ENCODE measurements around the gene VWA5B1. TPM values are rescaled to one million over a fixed set of nuclear protein-coding genes. Genes with fewer than 3 reads are reported as not detected.

Gene VWA5B1
- total and polyA plus RNA-seq, 2 experiments from 2014 or later: 0.16 to 1.0 TPM

DNA sequence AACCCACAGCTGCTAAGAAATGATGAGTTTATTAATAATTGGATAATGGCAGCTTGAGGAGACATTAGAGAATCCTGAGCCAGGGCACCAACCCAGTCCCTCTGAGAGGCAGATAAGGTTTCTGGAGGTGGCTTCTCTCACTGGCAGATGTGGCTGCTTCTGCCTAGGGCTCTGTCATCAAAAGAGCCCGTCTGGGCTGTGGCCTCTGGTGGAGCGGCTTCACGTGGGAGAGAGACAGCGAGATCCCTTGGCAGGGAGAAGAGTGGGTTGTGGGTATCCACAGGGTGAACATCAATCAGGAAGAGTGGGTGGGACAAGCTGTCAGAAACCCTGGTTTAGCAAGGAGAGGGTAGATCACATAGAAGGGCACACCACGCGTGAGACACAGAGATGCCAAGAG, 30.0 kb downstream of the VWA5B1 start:
- no peak overlapping the region for H2AFZ ChIP-seq
- peaks cover 10% of the 10 kb centered on the region for H3K4me1 Mint-ChIP-seq
- no peak for TF ChIP-seq STAT1 (IDR thresholded peaks at IDR 0.05; ENCODE audit: unreplicated experiment)
- TF ChIP-seq POLR2AphosphoS5 (IDR thresholded peaks at IDR 0.05; ENCODE audit: low read depth): no peak
- TF ChIP-seq EZH2 (IDR thresholded peaks at IDR 0.05; ENCODE audit: low read depth, unreplicated experiment): no peak
- no peak for TF ChIP-seq ZNF114 (CRISPR knock-in tag; IDR thresholded peaks at IDR 0.05)
- no peak for TF ChIP-seq CREB1 (CRISPR knock-in tag; IDR thresholded peaks at IDR 0.05; ENCODE audit: low read depth)
- no peak for TF ChIP-seq EZH2phosphoT487 (IDR thresholded peaks at IDR 0.05; ENCODE audit: unreplicated experiment)
- H3K4me3 Mint-ChIP-seq: no peak overlapping the region
- no peaks in the 10 kb centered on the region for H4K20me1 ChIP-seq (replicated peaks; ENCODE audit: insufficient read depth)
- no peaks in the 10 kb centered on the region for H3K36me3 Mint-ChIP-seq (ENCODE audit: low read depth)
- H3K27ac ChIP-seq (ENCODE audit: low read depth): no peak overlapping the region
- H3K4me2 ChIP-seq: no peak overlapping the region
- H3K79me2 ChIP-seq (replicated peaks; ENCODE audit: insufficient read depth): no peaks in the 10 kb centered on the region
- ATAC-seq (no peak), DNase-seq (ENCODE audit: low spot score) (no peak)
- no peaks in the 10 kb centered on the region for H3F3A ChIP-seq (replicated peaks; ENCODE audit: low read depth)
- H3K27me3 ChIP-seq (ENCODE audit: insufficient read depth): no peaks in the 10 kb centered on the region
- H3K27me3 Mint-ChIP-seq (ENCODE audit: insufficient read depth, low read depth, poor library complexity): peaks cover 8% of the 10 kb centered on the region
- no peaks in the 10 kb centered on the region for H3K9me3 Mint-ChIP-seq
- H3K4me1 ChIP-seq (ENCODE audit: insufficient read depth): no peaks in the 10 kb centered on the region
- no peaks in the 10 kb centered on the region for H3K9me2 ChIP-seq (ENCODE audit: insufficient read depth)
- H3K27ac Mint-ChIP-seq: no peak overlapping the region
- H3K4me3 ChIP-seq: no peak overlapping the region
- H3K36me3 ChIP-seq (ENCODE audit: insufficient read depth): no peaks in the 10 kb centered on the region

DNA sequence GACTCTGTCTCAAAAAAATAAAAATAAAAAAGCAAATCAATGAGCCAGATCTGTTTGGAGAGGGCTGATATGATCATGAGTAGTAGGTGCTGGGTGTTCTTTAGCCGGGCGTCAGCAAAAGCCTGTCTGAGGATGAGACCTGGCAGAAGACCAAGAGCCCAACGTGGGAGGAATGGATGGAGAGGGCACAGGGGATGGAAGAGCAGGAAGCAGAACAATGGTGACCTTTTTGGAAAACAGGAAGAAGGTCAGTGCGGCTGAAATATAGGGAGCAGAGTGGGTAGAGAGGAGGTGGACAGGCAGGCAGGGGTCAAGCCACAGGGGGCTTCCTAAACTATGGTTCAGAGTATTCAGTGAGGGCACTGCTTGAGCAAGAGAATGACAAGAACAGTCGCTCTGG, 30.9 kb downstream of the VWA5B1 start:
- Histone ChIP-seq H3K36me3 (ENCODE audit: insufficient read depth) (no peaks in the 10 kb centered on the region), H3K27me3 (ENCODE audit: insufficient read depth) (no peaks in the 10 kb centered on the region), H3K27ac (ENCODE audit: low read depth) (no peak overlapping the region), H3K4me1 (ENCODE audit: insufficient read depth) (no peaks in the 10 kb centered on the region), H3K79me2 (replicated peaks; ENCODE audit: insufficient read depth) (no peaks in the 10 kb centered on the region), H3K9me2 (ENCODE audit: insufficient read depth) (no peaks in the 10 kb centered on the region), H4K20me1 (replicated peaks; ENCODE audit: insufficient read depth) (no peaks in the 10 kb centered on the region), H3K4me3 (no peak overlapping the region), H3F3A (replicated peaks; ENCODE audit: low read depth) (no peaks in the 10 kb centered on the region), H3K4me2 (no peak overlapping the region), H2AFZ (no peak overlapping the region)
- no peak for DNase-seq (ENCODE audit: low spot score)
- peaks cover 8% of the 10 kb centered on the region for H3K27me3 Mint-ChIP-seq (ENCODE audit: insufficient read depth, low read depth, poor library complexity)
- no peak overlapping the region for H3K27ac Mint-ChIP-seq
- no peak for TF ChIP-seq EZH2 (IDR thresholded peaks at IDR 0.05; ENCODE audit: low read depth, unreplicated experiment)
- no peak for TF ChIP-seq CREB1 (CRISPR knock-in tag; IDR thresholded peaks at IDR 0.05; ENCODE audit: low read depth)
- no peak for TF ChIP-seq EZH2phosphoT487 (IDR thresholded peaks at IDR 0.05; ENCODE audit: unreplicated experiment)
- no peak for TF ChIP-seq ZNF331 (CRISPR knock-in tag; IDR thresholded peaks at IDR 0.05; ENCODE audit: low read depth)
- TF ChIP-seq, protein P1, sequence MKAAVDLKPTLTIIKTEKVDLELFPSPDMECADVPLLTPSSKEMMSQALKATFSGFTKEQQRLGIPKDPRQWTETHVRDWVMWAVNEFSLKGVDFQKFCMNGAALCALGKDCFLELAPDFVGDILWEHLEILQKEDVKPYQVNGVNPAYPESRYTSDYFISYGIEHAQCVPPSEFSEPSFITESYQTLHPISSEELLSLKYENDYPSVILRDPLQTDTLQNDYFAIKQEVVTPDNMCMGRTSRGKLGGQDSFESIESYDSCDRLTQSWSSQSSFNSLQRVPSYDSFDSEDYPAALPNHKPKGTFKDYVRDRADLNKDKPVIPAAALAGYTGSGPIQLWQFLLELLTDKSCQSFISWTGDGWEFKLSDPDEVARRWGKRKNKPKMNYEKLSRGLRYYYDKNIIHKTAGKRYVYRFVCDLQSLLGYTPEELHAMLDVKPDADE (IDR thresholded peaks at IDR 0.05): no peak
- no peak for TF ChIP-seq ZNF114 (CRISPR knock-in tag; IDR thresholded peaks at IDR 0.05)
- TF ChIP-seq, protein P2, sequence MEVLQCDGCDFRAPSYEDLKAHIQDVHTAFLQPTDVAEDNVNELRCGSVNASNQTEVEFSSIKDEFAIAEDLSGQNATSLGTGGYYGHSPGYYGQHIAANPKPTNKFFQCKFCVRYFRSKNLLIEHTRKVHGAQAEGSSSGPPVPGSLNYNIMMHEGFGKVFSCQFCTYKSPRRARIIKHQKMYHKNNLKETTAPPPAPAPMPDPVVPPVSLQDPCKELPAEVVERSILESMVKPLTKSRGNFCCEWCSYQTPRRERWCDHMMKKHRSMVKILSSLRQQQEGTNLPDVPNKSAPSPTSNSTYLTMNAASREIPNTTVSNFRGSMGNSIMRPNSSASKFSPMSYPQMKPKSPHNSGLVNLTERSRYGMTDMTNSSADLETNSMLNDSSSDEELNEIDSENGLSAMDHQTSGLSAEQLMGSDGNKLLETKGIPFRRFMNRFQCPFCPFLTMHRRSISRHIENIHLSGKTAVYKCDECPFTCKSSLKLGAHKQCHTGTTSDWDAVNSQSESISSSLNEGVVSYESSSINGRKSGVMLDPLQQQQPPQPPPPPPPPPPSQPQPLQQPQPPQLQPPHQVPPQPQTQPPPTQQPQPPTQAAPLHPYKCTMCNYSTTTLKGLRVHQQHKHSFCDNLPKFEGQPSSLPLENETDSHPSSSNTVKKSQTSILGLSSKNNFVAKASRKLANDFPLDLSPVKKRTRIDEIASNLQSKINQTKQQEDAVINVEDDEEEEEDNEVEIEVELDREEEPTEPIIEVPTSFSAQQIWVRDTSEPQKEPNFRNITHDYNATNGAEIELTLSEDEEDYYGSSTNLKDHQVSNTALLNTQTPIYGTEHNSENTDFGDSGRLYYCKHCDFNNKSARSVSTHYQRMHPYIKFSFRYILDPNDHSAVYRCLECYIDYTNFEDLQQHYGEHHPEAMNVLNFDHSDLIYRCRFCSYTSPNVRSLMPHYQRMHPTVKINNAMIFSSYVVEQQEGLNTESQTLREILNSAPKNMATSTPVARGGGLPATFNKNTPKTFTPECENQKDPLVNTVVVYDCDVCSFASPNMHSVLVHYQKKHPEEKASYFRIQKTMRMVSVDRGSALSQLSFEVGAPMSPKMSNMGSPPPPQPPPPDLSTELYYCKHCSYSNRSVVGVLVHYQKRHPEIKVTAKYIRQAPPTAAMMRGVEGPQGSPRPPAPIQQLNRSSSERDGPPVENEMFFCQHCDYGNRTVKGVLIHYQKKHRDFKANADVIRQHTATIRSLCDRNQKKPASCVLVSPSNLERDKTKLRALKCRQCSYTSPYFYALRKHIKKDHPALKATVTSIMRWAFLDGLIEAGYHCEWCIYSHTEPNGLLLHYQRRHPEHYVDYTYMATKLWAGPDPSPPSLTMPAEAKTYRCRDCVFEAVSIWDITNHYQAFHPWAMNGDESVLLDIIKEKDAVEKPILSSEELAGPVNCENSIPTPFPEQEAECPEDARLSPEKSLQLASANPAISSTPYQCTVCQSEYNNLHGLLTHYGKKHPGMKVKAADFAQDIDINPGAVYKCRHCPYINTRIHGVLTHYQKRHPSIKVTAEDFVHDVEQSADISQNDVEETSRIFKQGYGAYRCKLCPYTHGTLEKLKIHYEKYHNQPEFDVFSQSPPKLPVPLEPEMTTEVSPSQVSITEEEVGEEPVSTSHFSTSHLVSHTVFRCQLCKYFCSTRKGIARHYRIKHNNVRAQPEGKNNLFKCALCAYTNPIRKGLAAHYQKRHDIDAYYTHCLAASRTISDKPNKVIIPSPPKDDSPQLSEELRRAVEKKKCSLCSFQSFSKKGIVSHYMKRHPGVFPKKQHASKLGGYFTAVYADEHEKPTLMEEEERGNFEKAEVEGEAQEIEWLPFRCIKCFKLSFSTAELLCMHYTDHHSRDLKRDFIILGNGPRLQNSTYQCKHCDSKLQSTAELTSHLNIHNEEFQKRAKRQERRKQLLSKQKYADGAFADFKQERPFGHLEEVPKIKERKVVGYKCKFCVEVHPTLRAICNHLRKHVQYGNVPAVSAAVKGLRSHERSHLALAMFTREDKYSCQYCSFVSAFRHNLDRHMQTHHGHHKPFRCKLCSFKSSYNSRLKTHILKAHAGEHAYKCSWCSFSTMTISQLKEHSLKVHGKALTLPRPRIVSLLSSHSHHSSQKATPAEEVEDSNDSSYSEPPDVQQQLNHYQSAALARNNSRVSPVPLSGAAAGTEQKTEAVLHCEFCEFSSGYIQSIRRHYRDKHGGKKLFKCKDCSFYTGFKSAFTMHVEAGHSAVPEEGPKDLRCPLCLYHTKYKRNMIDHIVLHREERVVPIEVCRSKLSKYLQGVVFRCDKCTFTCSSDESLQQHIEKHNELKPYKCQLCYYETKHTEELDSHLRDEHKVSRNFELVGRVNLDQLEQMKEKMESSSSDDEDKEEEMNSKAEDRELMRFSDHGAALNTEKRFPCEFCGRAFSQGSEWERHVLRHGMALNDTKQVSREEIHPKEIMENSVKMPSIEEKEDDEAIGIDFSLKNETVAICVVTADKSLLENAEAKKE (CRISPR knock-in tag; IDR thresholded peaks at IDR 0.05): no peak
- no peak for TF ChIP-seq STAT1 (IDR thresholded peaks at IDR 0.05; ENCODE audit: unreplicated experiment)
- TF ChIP-seq JUNB (IDR thresholded peaks at IDR 0.05; ENCODE audit: unreplicated experiment): no peak
- TF ChIP-seq POLR2AphosphoS5 (IDR thresholded peaks at IDR 0.05; ENCODE audit: low read depth): no peak
- TF ChIP-seq, protein P3, sequence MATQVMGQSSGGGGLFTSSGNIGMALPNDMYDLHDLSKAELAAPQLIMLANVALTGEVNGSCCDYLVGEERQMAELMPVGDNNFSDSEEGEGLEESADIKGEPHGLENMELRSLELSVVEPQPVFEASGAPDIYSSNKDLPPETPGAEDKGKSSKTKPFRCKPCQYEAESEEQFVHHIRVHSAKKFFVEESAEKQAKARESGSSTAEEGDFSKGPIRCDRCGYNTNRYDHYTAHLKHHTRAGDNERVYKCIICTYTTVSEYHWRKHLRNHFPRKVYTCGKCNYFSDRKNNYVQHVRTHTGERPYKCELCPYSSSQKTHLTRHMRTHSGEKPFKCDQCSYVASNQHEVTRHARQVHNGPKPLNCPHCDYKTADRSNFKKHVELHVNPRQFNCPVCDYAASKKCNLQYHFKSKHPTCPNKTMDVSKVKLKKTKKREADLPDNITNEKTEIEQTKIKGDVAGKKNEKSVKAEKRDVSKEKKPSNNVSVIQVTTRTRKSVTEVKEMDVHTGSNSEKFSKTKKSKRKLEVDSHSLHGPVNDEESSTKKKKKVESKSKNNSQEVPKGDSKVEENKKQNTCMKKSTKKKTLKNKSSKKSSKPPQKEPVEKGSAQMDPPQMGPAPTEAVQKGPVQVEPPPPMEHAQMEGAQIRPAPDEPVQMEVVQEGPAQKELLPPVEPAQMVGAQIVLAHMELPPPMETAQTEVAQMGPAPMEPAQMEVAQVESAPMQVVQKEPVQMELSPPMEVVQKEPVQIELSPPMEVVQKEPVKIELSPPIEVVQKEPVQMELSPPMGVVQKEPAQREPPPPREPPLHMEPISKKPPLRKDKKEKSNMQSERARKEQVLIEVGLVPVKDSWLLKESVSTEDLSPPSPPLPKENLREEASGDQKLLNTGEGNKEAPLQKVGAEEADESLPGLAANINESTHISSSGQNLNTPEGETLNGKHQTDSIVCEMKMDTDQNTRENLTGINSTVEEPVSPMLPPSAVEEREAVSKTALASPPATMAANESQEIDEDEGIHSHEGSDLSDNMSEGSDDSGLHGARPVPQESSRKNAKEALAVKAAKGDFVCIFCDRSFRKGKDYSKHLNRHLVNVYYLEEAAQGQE (IDR thresholded peaks at IDR 0.05; ENCODE audit: unreplicated experiment): no peak
- no peak for ATAC-seq
- no peaks in the 10 kb centered on the region for H3K9me3 Mint-ChIP-seq
- no peak overlapping the region for H3K4me3 Mint-ChIP-seq
- H3K36me3 Mint-ChIP-seq (ENCODE audit: low read depth): no peaks in the 10 kb centered on the region
- peaks cover 16% of the 10 kb centered on the region for H3K4me1 Mint-ChIP-seq

Measured in GM23338 (cell line).